IMR-90 (cell line): ENCODE results near the gene DCP2. TPM values are rescaled to one million over a fixed set of nuclear protein-coding genes. Genes with fewer than 3 reads are reported as not detected.

ENCODE experiments used
- ATAC-seq: fragments of 200-7000 bp; cut with Tn5 transposase; 2 replicates; pipeline ENCODE4 v1.9.1; 2020; ENCODE audit warnings: low read depth, mild to moderate bottlenecking, moderate library complexity
- BruUV-seq: library from RNA; stranded (reverse); fragments of 400-500 nt; replicated peaks from 2 replicates; lab custom pipeline; 2021; lab: Mats Ljungman, UMichigan
- CTCF ChIA-PET: fragments of 300-600 bp; formaldehyde crosslinking; extraction: SDS; loops from one replicate; lab custom pipeline; 2021; ENCODE audit warnings: antibody characterized with exemption; lab: Yijun Ruan, JAX
- POLR2A ChIA-PET: fragments of 300-600 bp; sonication (Branson Sonifier 250); formaldehyde crosslinking; loops from one replicate; lab custom pipeline; 2022; ENCODE audit warnings: antibody characterized with exemption; ENCODE audit not compliant: unreplicated experiment; lab: Charles Lee
- DNase-seq: peaks from one replicate; pipeline ENCODE4 v3.0.0; 2013
- H2AFZ ChIP-seq: replicated peaks from 2 replicates; pipeline ENCODE3; 2013; ENCODE audit warnings: low read length, mild to moderate bottlenecking; ENCODE audit not compliant: poor library complexity
- H2AK5ac ChIP-seq: 2 replicates; pipeline ENCODE4 v1.6.1; 2013; ENCODE audit warnings: low read depth, low read length, inconsistent platforms
- H2AK9ac ChIP-seq: replicated peaks from 2 replicates; pipeline ENCODE3; 2013; ENCODE audit warnings: mild to moderate bottlenecking, low read depth, low read length, moderate library complexity; ENCODE audit not compliant: poor library complexity
- H2BK120ac ChIP-seq: 2 replicates; pipeline ENCODE4 v1.6.1; 2013; ENCODE audit warnings: low read depth, low read length, inconsistent platforms
- H2BK15ac ChIP-seq: 3 replicates; pipeline ENCODE4 v1.6.1; 2013; ENCODE audit warnings: low read depth, low read length, inconsistent platforms
- H2BK20ac ChIP-seq: 2 replicates; pipeline ENCODE4 v1.6.1; 2013; ENCODE audit warnings: low read depth, mild to moderate bottlenecking, inconsistent platforms, low read length, moderate library complexity
- H2BK5ac ChIP-seq: 2 replicates; pipeline ENCODE4 v1.6.1; 2013; ENCODE audit warnings: mild to moderate bottlenecking, low read depth, low read length, inconsistent platforms; ENCODE audit not compliant: poor library complexity, severe bottlenecking
- H3K14ac ChIP-seq: replicated peaks from 2 replicates; pipeline ENCODE4 v1.6.1; 2013; ENCODE audit warnings: low read depth, low read length, inconsistent platforms
- H3K18ac ChIP-seq: 2 replicates; pipeline ENCODE4 v1.6.1; 2013; ENCODE audit warnings: low read depth, low read length, control low read depth
- H3K23ac ChIP-seq: 2 replicates; pipeline ENCODE4 v1.6.1; 2013; ENCODE audit warnings: low read depth, low read length, inconsistent platforms
- H3K27ac ChIP-seq: 2 replicates; pipeline ENCODE4 v1.5.1; 2013; ENCODE audit warnings: mild to moderate bottlenecking, control low read depth, low read length; ENCODE audit not compliant: insufficient read depth
- H3K27me3 ChIP-seq: 2 replicates; pipeline ENCODE4 v1.6.1; 2013; ENCODE audit warnings: low read length; ENCODE audit not compliant: control insufficient read depth, insufficient read depth
- H3K36me3 ChIP-seq: 2 replicates; pipeline ENCODE4 v1.6.1; 2013; ENCODE audit warnings: low read length, mixed read lengths; ENCODE audit not compliant: control insufficient read depth, insufficient read depth
- H3K4ac ChIP-seq: 2 replicates; pipeline ENCODE4 v1.6.1; 2013; ENCODE audit warnings: low read depth, low read length, inconsistent platforms
- H3K4me1 ChIP-seq: 2 replicates; pipeline ENCODE4 v1.6.1; 2013; ENCODE audit warnings: low read length, mixed read lengths; ENCODE audit not compliant: control insufficient read depth, insufficient read depth
- H3K4me2 ChIP-seq: 2 replicates; pipeline ENCODE4 v1.6.1; 2013; ENCODE audit warnings: low read depth, mild to moderate bottlenecking, control low read depth, low read length, moderate library complexity
- H3K4me3 ChIP-seq: 2 replicates; pipeline ENCODE4 v1.5.1; 2013; ENCODE audit warnings: low read depth, mild to moderate bottlenecking, control low read depth, low read length, moderate library complexity; ENCODE audit not compliant: insufficient read depth
- H3K56ac ChIP-seq: 2 replicates; pipeline ENCODE4 v1.6.1; 2013; ENCODE audit warnings: low read length, inconsistent platforms; ENCODE audit not compliant: insufficient read depth; ENCODE audit errors: extremely low read depth
- H3K79me1 ChIP-seq, 2 experiments: 2 replicates each; pipeline ENCODE4 v1.6.1; 2013; ENCODE audit warnings: low read length in 2 of 2, inconsistent platforms in 1 of 2, low read depth in 1 of 2
- H3K9ac ChIP-seq: 2 replicates; pipeline ENCODE4 v1.6.1; 2013; ENCODE audit warnings: low read depth, low read length, control low read depth
- H3K9me1 ChIP-seq: 2 replicates; pipeline ENCODE4 v1.6.1; 2013; ENCODE audit warnings: low read length, inconsistent platforms; ENCODE audit not compliant: insufficient read depth
- H3K9me3 ChIP-seq: 2 replicates; pipeline ENCODE4 v1.6.1; 2013; ENCODE audit warnings: low read length; ENCODE audit not compliant: control insufficient read depth, insufficient read depth
- H4K20me1 ChIP-seq: 2 replicates; pipeline ENCODE4 v1.6.1; 2013; ENCODE audit warnings: low read length, inconsistent platforms; ENCODE audit not compliant: insufficient read depth
- H4K5ac ChIP-seq: 2 replicates; pipeline ENCODE4 v1.6.1; 2013; ENCODE audit warnings: mild to moderate bottlenecking, low read depth, low read length, control low read depth
- H4K8ac ChIP-seq, 2 experiments: 2 replicates each; pipeline ENCODE4 v1.6.1; 2013; ENCODE audit warnings: low read depth in 2 of 2, low read length in 2 of 2, control low read depth in 1 of 2, inconsistent platforms in 1 of 2
- H4K91ac ChIP-seq: 2 replicates; pipeline ENCODE4 v1.6.1; 2013; ENCODE audit warnings: low read depth, low read length, inconsistent platforms; ENCODE audit not compliant: insufficient read depth
- CHD1 ChIP-seq: IDR thresholded peaks from 2 replicates; pipeline ENCODE4 v1.6.1; 2012; ENCODE audit warnings: low read depth, low read length, improper control_type of control experiment
- MAFK ChIP-seq: IDR thresholded peaks from 2 replicates; pipeline ENCODE4 v1.6.1; 2012; ENCODE audit warnings: low read depth, low read length, improper control_type of control experiment
- POLR2A ChIP-seq: IDR thresholded peaks from 2 replicates; pipeline ENCODE4 v1.6.1; 2012; ENCODE audit warnings: mild to moderate bottlenecking, low read depth, low read length
- RAD21 ChIP-seq: IDR thresholded peaks from 2 replicates; pipeline ENCODE4 v1.6.1; 2012; ENCODE audit warnings: low read length, improper control_type of control experiment
- SMC3 ChIP-seq: fragments of 150-350 bp; IDR thresholded peaks from 2 replicates; pipeline ENCODE4 v1.6.1; 2016; ENCODE audit warnings: low read depth, mild to moderate bottlenecking, antibody characterized with exemption, low read length, moderate library complexity
- USF2 ChIP-seq: fragments of 150-350 bp; IDR thresholded peaks from 2 replicates; pipeline ENCODE4 v1.6.1; 2017; ENCODE audit warnings: mild to moderate bottlenecking, antibody characterized with exemption, low read length, low read depth
- WGBS, 2 experiments: methylation state at CpG; one replicate each; pipeline versions ENCODE4 v1.1.5 to v1.1.7; 2013; ENCODE audit warnings: missing lambda C conversion rate in 2 of 2; ENCODE audit not compliant: insufficient read length in 1 of 2; ENCODE audit errors: extremely low coverage in 2 of 2; 5-methylcytosine and 5-hydroxymethylcytosine counted together
- dilution Hi-C: fragments of 300-500 bp; cut with HindIII; formaldehyde crosslinking; loops from one replicate; pipeline ENCODE4 v1.14.3; 2018; ENCODE audit warnings: low sequenced_read_pairs; ENCODE audit not compliant: unreplicated experiment
- in situ Hi-C: fragments of 300-500 bp; cut with MboI; formaldehyde crosslinking; loops from 3 replicates; pipeline ENCODE4 v1.14.3; 2019; ENCODE audit warnings: low sequenced_read_pairs, inconsistent platforms, mixed read lengths
- intact Hi-C: fragments of 100-400 bp; cut with micrococcal nuclease; formaldehyde crosslinking; loops from 2 replicates; pipeline ENCODE4 v1.10.0; 2022
- polyA plus RNA-seq, 3 experiments: library from polyadenylated mRNA; depleted of rRNA; stranded (reverse); fragments of >200 nt; gene quantifications; 2 replicates each; pipeline ENCODE4 v1.2.3, GENCODE V29; 2012; ENCODE audit warnings: low replicate concordance in 1 of 3
- total RNA-seq: library from RNA; depleted of rRNA; stranded (reverse); fragments of >200 nt; gene quantifications from 2 replicates; pipeline ENCODE4 v1.2.3, GENCODE V29; 2012
- TF ChIP-seq, protein P1 (sequence below): fragments of 150-350 bp; IDR thresholded peaks from 2 replicates; pipeline ENCODE4 v1.6.1; 2016; ENCODE audit warnings: low read depth, mild to moderate bottlenecking, low read length, moderate library complexity, borderline replicate concordance

The DCP2 gene
- total and polyA plus RNA-seq, 2 of the 4 experiments (the other 2 are of a cell fraction): 6.9 to 18.6 TPM

DNA sequence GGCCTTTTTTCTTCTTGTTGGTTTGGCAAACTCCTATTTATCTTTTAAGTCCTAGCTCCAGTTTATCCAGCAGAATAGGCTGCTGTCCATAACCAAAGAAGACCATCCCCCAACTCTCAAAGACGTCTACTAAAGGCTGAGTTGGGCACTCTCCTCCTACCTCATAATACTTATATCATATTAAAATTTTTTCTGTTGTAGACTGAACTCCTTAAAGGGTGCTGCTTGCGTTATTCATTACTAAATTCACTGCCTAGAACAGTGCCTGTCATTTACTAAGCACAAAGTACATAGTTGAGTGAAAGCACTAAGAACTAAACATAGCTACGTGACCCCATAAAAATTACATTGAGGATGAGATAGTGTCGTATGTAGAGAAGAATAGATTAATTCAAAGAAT lies 21.7 kb downstream of the DCP2 start:
- Histone ChIP-seq H3K9me1 (no peaks in the 10 kb centered on the region), H3K4me2 (no peak overlapping the region), H2AK5ac (no peak overlapping the region), H3K4ac (no peak overlapping the region), H3K4me3 (no peak overlapping the region), H3K9me3 (no peaks in the 10 kb centered on the region), H3K4me1 (peaks cover 9% of the 10 kb centered on the region; the same call in 1 of the 2 replicates), H4K91ac (no peak overlapping the region), H3K27ac (no peak overlapping the region), H3K18ac (no peak overlapping the region; the same call in 1 of the 2 replicates), H3K23ac (no peak overlapping the region), H3K14ac (no peak overlapping the region), H3K9ac (no peak overlapping the region), H3K56ac (no peak overlapping the region), H2AK9ac (no peak overlapping the region), H2AFZ (no peak overlapping the region), H4K5ac (no peak overlapping the region), H4K8ac (no peak overlapping the region), H2BK5ac (no peak overlapping the region), H3K79me1 (peaks cover 19 to 54% of the 10 kb centered on the region in 2 experiments; a peak in 3 of 4 replicates), H2BK120ac (no peak overlapping the region), H3K36me3 (peaks cover 16% of the 10 kb centered on the region), H2BK20ac (no peak overlapping the region), H4K20me1 (no peaks in the 10 kb centered on the region; the same call in 1 of the 2 replicates), H3K27me3 (no peaks in the 10 kb centered on the region), H2BK15ac (no peak overlapping the region)
- intact Hi-C loops: loop anchor here (5.0 kb wide), 2 partner anchors 129 to 379 kb away; no protein-coding TSS in a partner anchor
- dilution Hi-C loops: no loop called here
- WGBS, 2 experiments: no CpG with 5 or more reads among the region's 4 CpGs
- ATAC-seq (no peak), DNase-seq (no peak)
- ChIA-PET POLR2A (no interaction called here), CTCF (interaction anchor here (0.6 to 1.1 kb wide), 2 partner anchors 53 to 608 kb away, joined by 3 to 4 read pairs; no protein-coding TSS in a partner anchor)
- TF ChIP-seq USF2 (no peak), CHD1 (no peak), SMC3 (no peak), MAFK (no peak), RAD21 (no peak), POLR2A (no peak)
- TF ChIP-seq, protein P1, sequence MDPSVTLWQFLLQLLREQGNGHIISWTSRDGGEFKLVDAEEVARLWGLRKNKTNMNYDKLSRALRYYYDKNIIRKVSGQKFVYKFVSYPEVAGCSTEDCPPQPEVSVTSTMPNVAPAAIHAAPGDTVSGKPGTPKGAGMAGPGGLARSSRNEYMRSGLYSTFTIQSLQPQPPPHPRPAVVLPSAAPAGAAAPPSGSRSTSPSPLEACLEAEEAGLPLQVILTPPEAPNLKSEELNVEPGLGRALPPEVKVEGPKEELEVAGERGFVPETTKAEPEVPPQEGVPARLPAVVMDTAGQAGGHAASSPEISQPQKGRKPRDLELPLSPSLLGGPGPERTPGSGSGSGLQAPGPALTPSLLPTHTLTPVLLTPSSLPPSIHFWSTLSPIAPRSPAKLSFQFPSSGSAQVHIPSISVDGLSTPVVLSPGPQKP: no peak
- BruUV-seq: no TSS peak
- in situ Hi-C loops: loop anchor here (10.0 kb wide), 1 partner anchor 587 kb away; no protein-coding TSS in a partner anchor
